Spleen (tissue), 11 donors: ENCODE measurements around the gene MGMT. TPM values are rescaled to one million over a fixed set of nuclear protein-coding genes. Genes with fewer than 3 reads are reported as not detected.

Experiments
- DNase-seq: peaks from one replicate; pipeline ENCODE4 v3.0.0-alpha.2; 2020
- H3K27ac ChIP-seq, 8 donors: fragments of 200-600 bp; sonication (generic) in 7 of 8; 1 replicate in 4 of 8; 2 replicates in 4 of 8; pipeline versions ENCODE4 v1.5.0 to v1.8.0; 2016 to 2021; ENCODE audit warnings: inconsistent platforms in 4 of 8, mild to moderate bottlenecking in 4 of 8, moderate library complexity in 1 of 8
- H3K27me3 ChIP-seq, 7 donors: fragments of 200-600 bp; sonication (generic) in 6 of 7; replicated peaks in 1 of 7; 1 replicate in 4 of 7; 2 replicates in 3 of 7; pipeline versions ENCODE4 v1.5.0 to v1.8.0; 2016 to 2021; ENCODE audit warnings: inconsistent platforms in 3 of 7, mild to moderate bottlenecking in 1 of 7
- H3K36me3 ChIP-seq, 6 donors: fragments of 200-600 bp; sonication (generic) in 5 of 6; 1 replicate in 4 of 6; 2 replicates in 2 of 6; pipeline versions ENCODE4 v1.5.0 to v1.8.0; 2016 to 2021; ENCODE audit warnings: inconsistent platforms in 2 of 6
- H3K4me1 ChIP-seq, 6 donors: fragments of 200-600 bp; sonication (generic) in 5 of 6; 1 replicate in 3 of 6; 2 replicates in 3 of 6; pipeline versions ENCODE4 v1.5.0 to v1.8.0; 2016 to 2021; ENCODE audit warnings: inconsistent platforms in 3 of 6
- H3K4me3 ChIP-seq, 8 donors: fragments of 200-600 bp; sonication (generic) in 7 of 8; 1 replicate in 4 of 8; 2 replicates in 4 of 8; pipeline versions ENCODE4 v1.5.0 to v1.8.0; 2016 to 2021; ENCODE audit warnings: inconsistent platforms in 4 of 8, mild to moderate bottlenecking in 4 of 8, moderate library complexity in 2 of 8
- H3K9me3 ChIP-seq, 8 donors: fragments of 200-600 bp; sonication (generic) in 7 of 8; 1 replicate in 4 of 8; 2 replicates in 4 of 8; pipeline versions ENCODE4 v1.5.0 to v1.8.0; 2016 to 2021; ENCODE audit warnings: inconsistent platforms in 4 of 8
- CTCF ChIP-seq, 11 experiments: fragments of 200-600 bp in 7 of 11; fragments of 450-650 bp in 4 of 11; sonication (generic) in 4 of 11; IDR thresholded peaks in 8 of 11; conservative IDR thresholded peaks in 3 of 11; 1 replicate in 7 of 11; 2 replicates in 4 of 11; pipeline versions ENCODE4 v1.4.0 to v1.8.0; 2016 to 2021; ENCODE audit warnings: antibody characterized with exemption in 11 of 11, inconsistent platforms in 4 of 11, mild to moderate bottlenecking in 1 of 11
- POLR2A ChIP-seq, 3 donors: fragments of 450-650 bp; IDR thresholded peaks; one replicate each; pipeline ENCODE4 v1.5.1; 2017; ENCODE audit warnings: antibody characterized with exemption in 3 of 3, mild to moderate bottlenecking in 1 of 3
- POLR2AphosphoS5 ChIP-seq, 3 donors: sonication (generic); formaldehyde crosslinking; IDR thresholded peaks; one replicate each; pipeline ENCODE4 v1.5.1; 2017; ENCODE audit warnings: antibody characterized with exemption in 3 of 3
- WGBS, 5 donors: extraction: QIAGEN DNeasy Blood & Tissue Kit in 3 of 5; methylation state at CpG; one replicate each; pipeline versions ENCODE4 v1.1.5 to v1.1.7; 2013 to 2018; 5-methylcytosine and 5-hydroxymethylcytosine counted together
- intact Hi-C: fragments of 100-400 bp; cut with DNase I; formaldehyde crosslinking; loops from one replicate; pipeline ENCODE4 v1.15.0; 2023; ENCODE audit warnings: low total_unique reads
- polyA plus RNA-seq, 3 donors: library from polyadenylated mRNA; stranded (reverse); fragments of 200-250 nt; gene quantifications; one replicate each; pipeline ENCODE4 v1.2.1, GENCODE V29; 2013
- total RNA-seq, 7 donors: library from RNA; depleted of rRNA in 3 of 7; stranded (reverse); fragments of >200 nt in 3 of 7; fragmentation: NEBNext Ultra II Directional in 4 of 7; extraction: Animal tissue kit (Norgen Biotek cat#: 25700) in 4 of 7; gene quantifications; one replicate each; pipeline versions ENCODE4 v1.1.0 to v1.2.1, GENCODE V29; 2016 to 2021
- donor health status: healthy with polysubstance abuse.
- donor health status: DM: no; HTN: no; CAD: no; lungs with moderate emphysema.
- donor health status: DM: no; HTN: no; CAD: no.
- donor health status: Bipolar disorder and iron deficiency.
- donor health status: healthy.
- donor health status: DM: no; HTN: no; CAD: no.
- donor health status: DM: yes; HTN: yes; CAD: no.

Gene MGMT
- total and polyA plus RNA-seq, 10 donors = 14.3 to 33.4 (median 21.7) TPM

DNA sequence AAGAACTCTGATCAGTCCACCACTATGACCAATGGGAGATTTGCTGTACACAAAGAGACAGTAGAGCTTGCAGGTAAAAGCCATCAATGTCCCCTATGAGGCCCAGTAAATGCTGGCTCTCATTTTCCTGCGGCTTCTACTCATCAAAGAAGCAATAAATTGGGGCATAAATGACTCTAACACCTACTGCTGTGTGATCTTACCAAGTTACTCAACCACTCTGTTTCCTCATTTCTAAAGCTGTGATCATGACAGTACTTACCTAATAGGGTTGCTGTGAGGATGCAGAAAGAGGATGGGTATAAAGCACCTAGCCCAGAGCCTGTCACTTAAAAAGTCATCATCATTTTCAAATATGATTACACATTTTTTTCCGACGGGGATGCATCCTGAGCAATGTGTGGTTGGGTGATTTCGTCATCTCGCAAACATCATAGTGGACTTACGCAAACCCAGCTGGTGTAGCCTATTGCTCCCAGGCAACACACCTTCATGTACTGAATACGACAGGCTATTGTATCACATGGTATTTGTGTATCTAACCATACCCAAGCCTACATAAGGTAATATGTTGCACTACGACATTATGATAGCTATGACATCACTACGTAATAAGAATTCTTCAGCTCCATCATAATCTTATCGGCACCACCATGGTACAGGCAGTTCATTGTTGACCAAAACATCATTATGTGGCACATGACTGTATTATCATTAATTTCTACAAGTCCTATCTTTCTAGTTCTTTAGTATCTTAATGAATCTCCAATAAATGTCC is 7.1 kb upstream of the MGMT start:
- TF ChIP-seq POLR2AphosphoS5 (IDR thresholded peaks at IDR 0.05) (no peak), POLR2A (IDR thresholded peaks at IDR 0.05) (no peak), CTCF (IDR thresholded peaks at IDR 0.05 in 8 of 11, conservative IDR thresholded peaks at IDR 0.05 in 3 of 11) (no peak)
- Histone ChIP-seq H3K9me3 (no peaks in the 10 kb centered on the region), H3K27me3 (peaks cover 0 to 6% (median 0%) of the 10 kb centered on the region in 7 donors), H3K4me3 (no peak overlapping the region), H3K36me3 (no peaks in the 10 kb centered on the region), H3K4me1 (peaks cover 0 to 5% (median 0%) of the 10 kb centered on the region in 6 donors), H3K27ac (no peak overlapping the region)
- WGBS, 5 donors = 75 to 92% (median 81%) methylated on average over 10 of the region's 10 CpGs
- no peak for DNase-seq
- intact Hi-C loops = no loop called here

DNA sequence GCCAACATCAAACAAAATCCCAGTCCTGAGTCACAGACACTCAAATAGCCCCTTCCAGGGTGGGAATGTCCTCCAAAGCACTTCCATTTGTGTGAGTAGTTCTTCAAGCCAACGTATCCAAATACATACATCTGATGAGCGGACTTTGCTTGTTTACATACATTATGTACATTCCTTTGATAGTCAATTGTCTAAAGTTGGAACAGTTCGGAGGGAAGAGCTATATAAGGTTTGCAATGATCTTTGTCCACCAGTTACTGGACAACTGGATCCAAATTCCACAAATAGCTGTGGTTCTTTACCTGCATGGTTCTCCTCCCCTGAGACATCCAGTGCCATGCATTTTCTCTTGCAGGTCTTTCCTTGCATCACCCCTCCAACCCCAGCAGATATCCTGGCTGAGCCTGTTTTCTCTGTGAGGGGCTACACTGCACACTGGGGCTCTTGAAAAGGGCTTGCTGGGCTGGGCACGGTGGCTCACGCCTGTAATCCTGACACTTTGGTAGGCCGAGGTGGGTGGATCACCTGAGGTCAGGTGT is 4.7 kb upstream of the MGMT start:
- Histone ChIP-seq H3K36me3 (no peaks in the 10 kb centered on the region), H3K4me3 (no peak overlapping the region), H3K27ac (no peak overlapping the region), H3K27me3 (peaks cover 0 to 6% (median 0%) of the 10 kb centered on the region in 7 donors), H3K9me3 (no peaks in the 10 kb centered on the region), H3K4me1 (peaks cover under 1 to 12% (median 9%) of the 10 kb centered on the region in 6 donors)
- TF ChIP-seq POLR2A (IDR thresholded peaks at IDR 0.05) (no peak), POLR2AphosphoS5 (IDR thresholded peaks at IDR 0.05) (no peak), CTCF (IDR thresholded peaks at IDR 0.05 in 8 of 11, conservative IDR thresholded peaks at IDR 0.05 in 3 of 11) (no peak)
- intact Hi-C loops = no loop called here
- peak; percentile 52 for DNase-seq
- 84 to 95% (median 93%) methylated on average over 4 to 6 of the region's 6 CpGs for WGBS, 5 donors

- H3K36me3 ChIP-seq = no peaks in the 10 kb centered on the region
- H3K9me3 ChIP-seq = no peaks in the 10 kb centered on the region
- intact Hi-C loops = no loop called here
- DNase-seq = peak; percentile 70
- no peak for TF ChIP-seq CTCF (IDR thresholded peaks at IDR 0.05 in 8 of 11, conservative IDR thresholded peaks at IDR 0.05 in 3 of 11)
- TF ChIP-seq POLR2AphosphoS5 (IDR thresholded peaks at IDR 0.05) = no peak
- no peak for TF ChIP-seq POLR2A (IDR thresholded peaks at IDR 0.05)
- no peak overlapping the region for H3K4me3 ChIP-seq
- WGBS, 5 donors = 92 to 95% (median 93%) methylated on average over 8 of the region's 8 CpGs
- peaks cover 8 to 28% (median 18%) of the 10 kb centered on the region in 6 donors for H3K4me1 ChIP-seq
- no peak overlapping the region for H3K27ac ChIP-seq
- H3K27me3 ChIP-seq = peaks cover 0 to 3% (median 0%) of the 10 kb centered on the region in 7 donors
Observed at GRCh38 chr10:129464251-129464650, 2.8 kb upstream of the MGMT start.
